Pulmonary artery endothelial cell (primary cell): Measurements from ENCODE around the gene ADAMTSL1. TPM values are rescaled to one million over a fixed set of nuclear protein-coding genes. Genes with fewer than 3 reads are reported as not detected.
"Not testable (repeated sequence)": the region's sequence is repeated elsewhere in the genome, so short reads cannot be mapped to it uniquely, and the experiment has no call there.

Experiments
- DNase-seq: peaks from one replicate; pipeline ENCODE4 v3.0.0-alpha.2; 2011; ENCODE audit warnings: low read depth, low spot score
- total RNA-seq: library from RNA; depleted of rRNA; stranded (reverse); fragments of >200 nt; gene quantifications from 2 replicates; pipeline ENCODE4 v1.2.3, GENCODE V29; 2014

ADAMTSL1 gene
- total RNA-seq, 1 donor from 2014 or later: 26.9 TPM

DNA sequence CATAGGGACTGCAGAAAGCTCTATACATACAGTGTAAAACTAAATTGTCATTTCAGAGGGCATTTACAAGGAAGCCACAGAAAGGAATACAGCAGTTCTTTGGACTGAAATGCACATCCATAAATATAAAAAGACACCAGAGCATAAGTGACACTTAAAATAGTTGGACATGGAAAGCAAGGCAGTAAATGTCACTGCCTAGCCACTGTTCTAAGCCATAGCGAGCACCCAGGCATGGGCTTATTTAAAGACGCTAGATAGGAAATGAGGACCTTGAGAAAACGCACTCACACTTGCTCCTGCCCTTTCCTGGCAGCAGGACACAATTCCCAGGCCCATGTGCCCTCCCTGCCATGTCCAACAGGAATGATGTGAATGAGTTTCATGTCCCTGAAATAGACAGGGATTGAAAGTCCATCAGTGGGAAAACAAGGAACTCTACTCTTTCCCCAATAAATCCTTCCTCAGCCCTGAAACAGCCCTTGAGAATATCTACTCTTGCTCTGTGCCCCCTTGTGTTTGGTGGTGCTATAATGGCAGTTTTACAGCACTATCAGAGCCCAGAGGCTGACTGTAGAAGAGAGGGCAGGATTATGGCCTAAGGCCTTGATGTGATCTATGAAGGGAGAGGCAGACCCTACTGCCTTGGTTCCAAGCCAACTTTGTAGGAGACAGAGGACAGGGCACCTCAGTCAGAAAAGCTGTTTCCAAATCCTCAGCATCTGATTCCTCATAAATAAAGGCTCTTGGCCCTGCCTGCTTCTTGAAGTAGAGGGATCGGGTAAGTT is 376.1 kb downstream of the ADAMTSL1 start:
- no peak for DNase-seq

DNA sequence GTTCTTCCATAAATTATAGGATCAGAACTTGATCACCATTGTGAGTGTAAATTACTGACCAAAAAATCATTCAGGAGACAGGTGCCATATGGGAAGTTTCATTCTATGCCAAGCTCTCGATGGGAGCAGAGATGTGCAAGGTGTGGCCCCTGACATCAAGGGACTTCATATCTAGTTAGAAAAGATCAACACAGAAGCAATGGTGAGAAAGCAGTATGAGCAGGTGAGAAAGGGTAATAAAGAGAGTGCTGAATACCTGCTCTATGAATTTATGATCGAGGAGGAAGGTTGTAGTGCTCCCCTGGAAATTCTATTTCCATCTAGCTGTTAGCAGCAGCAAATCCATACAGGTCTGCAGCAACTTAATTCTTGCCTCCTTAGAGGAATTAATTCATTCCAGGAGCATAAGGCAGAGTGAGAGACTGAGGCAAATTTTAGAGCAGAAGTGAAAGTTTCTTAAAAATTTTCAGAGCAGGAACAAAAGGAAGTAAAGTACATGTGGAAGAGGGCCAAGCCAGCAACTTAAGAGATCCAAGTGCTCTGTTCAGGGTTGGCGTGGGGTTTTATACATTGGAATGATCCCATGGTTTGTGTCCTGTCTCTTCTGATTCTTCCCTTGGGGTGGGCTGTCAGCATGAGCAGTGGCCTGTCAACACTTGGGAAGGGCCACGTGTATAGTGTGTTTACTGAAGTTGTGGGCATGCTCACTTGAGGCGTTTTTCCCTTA is 377.3 kb downstream of the ADAMTSL1 start:
- DNase-seq: no peak

DNA sequence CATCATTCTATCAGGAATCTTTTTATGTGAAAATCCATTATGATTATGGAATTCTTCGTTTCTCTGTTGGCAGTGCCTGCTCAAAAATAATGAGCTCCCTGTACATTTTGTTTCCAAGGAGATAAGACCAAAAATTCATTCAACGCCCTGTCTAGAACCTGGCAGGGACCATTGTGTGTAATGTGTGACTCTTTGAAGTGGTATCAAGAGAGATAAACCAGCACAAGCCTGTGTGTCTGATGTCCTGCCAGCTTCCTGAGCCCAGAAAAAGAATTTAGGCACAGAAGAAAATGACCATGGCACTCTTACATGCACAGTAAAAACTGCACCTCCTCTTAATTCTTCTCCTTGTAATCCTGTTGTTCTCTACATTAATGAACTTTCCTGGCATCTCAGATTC is 381.7 kb downstream of the ADAMTSL1 start:
- DNase-seq: no peak

DNA sequence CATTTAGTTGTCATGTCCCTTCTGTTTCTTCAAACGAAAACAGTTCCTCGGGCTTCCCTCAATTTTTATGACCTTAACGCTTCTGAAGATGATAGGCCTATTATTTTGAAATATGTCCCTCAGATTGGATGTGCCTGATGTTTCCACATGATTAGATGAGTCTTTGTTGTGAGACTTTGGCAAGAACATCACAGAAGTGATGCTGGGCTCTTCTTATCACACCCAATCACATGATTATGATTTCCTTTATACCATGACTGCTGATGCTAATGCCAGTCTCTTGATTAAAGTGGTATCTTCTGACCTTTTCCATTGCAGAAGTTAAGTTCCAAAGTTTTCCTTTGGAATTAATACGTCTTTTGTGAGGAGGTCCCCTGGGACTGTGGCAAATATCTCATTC is 383.4 kb downstream of the ADAMTSL1 start:
- peak; percentile 2 for DNase-seq

DNA sequence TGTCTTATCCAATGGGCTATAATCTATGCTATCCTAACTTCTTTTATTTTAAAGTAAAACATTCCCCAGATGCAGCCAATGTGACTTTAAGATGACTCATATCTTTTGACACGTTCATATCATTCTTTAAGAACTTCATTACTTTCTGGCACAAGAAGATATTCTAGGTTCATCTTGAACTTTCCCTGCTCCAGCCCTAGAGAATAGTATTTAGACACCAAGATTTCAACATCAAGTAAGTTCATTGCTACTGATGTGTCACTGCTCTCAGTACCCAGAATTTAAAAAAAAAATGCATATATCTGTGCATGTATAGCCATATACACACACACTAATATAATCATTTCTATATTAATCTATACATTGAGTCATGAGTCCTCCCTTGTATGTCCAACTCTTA is 383.8 kb downstream of the ADAMTSL1 start:
- no peak for DNase-seq

DNA sequence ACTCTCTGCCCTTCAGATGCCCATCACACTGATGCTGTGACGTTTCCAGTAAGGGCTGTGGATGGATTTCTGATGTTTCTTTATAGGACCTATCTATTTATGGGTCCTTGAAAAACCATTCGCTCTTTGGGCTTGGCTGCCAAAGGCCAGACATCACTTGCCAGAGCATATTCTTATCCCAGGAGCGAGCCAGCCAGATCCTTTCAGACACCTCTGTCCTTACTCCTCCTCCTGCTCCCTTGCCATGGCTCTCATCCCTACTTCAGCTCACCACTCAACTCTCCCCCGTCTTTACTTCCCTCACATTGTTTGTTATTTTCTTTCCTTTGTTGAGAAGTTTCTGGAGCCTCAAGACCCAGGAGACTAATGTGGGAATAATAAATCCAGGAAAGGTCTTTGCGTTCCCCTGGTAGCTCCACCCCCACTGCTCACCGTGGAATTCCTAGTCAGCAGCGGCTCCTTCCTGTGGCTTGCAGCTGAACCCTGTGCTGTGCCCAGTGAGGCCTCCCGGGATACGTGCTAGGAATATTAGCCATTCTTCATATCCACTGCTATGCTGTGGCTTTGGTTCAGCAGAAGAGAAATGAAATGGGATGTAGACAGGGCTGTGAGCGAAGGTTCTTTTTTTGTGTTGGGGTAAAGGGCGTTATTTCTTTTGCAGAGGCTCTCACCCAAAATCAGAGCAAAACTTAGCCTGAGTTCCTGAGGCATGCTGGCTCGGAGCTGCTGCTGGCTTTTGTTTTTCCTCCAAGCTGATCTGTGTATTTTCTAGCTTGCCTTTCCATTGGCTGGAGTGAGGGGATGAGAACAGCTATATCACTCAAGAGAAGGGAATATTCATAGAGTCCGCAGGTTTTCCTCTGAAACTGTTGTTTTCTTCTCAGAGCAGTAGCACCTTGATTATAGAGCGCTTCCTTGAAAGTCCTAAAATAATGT is 387.9 kb downstream of the ADAMTSL1 start:
- no peak for DNase-seq

DNA sequence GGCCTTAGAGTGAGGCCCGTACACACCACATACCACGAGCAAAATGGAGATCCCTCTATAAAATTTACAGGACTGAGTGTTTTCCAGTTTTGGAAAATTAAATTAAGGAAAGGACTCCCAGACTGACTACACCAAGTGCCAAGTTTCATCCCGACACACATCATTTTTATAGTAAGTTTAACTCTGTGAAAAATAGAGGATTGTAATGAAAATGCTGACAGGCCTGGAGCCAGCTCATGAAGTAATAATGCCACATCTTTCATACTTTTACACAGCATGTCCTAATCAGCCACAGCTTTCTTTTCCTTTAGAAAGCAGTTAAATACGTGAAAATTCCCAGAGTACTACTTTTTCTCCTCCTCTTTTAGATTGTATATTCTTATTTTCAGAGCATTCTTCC is 389.8 kb downstream of the ADAMTSL1 start:
- no peak for DNase-seq

DNA sequence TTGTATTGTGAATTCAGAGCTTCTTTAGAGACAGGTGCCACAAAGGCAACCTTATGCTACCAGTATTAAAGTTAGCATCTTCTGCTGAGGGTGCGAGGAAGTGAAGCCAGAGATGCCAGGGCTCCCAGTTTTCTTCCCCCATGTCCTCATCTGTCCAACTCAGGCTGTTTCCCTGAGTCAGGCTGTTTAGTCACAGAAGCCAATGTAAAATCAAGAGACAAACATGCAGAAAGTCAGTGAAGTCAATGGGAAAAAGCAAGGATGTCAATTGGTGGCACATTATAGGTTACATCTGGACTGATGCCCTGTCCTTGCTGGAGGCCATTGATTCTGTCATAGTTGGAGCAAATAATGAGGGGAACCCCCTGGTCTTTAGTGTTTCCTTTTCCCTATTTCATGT is 390.6 kb downstream of the ADAMTSL1 start:
- no peak for DNase-seq

DNA sequence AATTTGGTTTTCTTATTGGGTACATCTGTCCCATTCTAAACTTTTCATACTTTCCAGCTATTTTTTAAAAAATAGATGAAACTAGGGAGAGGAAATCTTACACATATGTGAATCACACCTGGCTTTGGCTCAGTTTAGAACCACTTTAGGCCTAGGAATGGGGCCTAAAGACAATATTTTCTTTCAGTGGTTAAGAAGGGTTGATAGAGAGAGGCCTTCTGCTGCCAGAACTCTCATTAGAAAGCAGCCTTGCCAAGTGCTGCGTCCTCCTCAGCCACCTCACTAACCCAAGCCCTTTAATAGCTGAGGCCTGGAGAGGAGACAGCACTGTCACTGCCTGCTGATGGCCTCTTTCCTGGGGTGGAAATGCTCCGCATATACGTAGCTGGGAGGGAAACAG is 391.6 kb downstream of the ADAMTSL1 start:
- no peak for DNase-seq

DNA sequence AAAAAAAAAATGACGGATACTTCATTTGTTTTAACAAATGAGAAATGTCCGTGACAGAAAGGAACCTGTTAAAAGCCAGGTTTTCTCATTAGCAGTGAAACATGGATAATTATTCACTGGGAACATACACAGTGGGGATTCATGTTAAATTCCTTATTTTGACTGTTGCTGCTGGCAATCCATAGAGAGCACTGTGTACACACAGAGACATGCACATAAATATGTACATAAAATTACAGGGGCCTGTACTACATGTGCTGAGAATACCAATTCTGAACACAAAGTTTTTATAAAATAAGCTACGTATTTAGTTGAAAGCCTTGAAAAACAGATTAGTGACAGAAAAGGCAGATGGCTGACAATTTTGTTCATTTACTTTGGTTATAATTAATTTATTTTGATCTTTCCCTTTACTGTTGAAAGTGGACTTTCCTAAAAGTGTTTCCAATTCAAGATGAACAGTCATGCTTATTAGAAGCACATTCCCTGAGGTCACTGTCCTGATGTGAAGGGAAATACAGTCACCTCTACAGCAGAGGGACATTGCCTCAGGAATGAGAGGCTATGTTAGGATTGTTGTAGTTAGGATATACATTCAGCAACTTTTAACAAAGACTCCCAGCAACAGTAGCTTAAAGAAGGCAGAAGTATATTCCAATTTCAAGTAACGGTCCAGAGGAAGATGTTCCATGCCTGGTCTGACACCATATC is 392.3 kb downstream of the ADAMTSL1 start:
- DNase-seq: no peak

DNA sequence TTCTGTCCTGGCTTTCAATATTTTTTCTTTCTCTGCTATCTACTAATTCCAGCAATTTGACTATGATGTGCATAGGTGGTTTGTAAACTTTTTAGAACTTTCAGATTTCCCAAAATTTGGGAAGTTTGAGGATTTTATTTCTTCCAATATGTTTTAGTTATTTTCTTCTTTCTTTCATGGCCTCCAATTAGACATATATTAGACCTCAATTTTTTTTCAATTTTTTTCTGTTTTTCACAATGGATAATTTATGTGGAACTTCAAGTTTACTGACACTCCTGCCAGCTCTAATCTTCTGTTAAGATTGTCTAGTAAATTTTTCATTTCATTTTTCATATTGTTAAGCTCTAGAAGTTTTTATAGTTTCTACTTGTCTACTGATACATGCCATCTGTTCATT is 395.8 kb downstream of the ADAMTSL1 start:
- DNase-seq: no peak

DNA sequence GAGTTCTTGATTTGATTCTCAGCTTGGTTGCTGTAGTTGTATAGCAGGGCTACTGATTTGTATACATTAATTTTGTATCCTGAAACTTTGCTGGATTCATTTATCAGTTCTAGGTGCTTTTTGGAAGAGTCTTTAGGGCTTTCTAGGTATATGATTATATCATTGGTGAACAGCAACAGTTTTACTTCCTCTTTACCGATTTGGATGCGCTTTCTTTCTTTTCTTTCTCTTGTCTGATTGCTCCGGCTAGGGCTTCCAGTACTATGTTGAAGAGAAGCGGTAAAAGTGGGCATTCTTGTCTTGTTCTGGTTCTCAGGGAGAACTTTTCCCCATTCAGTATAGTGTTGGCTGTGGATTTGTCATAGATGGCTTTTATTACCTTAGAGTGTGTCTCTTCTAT is 400.1 kb downstream of the ADAMTSL1 start:
- no peak for DNase-seq

DNA sequence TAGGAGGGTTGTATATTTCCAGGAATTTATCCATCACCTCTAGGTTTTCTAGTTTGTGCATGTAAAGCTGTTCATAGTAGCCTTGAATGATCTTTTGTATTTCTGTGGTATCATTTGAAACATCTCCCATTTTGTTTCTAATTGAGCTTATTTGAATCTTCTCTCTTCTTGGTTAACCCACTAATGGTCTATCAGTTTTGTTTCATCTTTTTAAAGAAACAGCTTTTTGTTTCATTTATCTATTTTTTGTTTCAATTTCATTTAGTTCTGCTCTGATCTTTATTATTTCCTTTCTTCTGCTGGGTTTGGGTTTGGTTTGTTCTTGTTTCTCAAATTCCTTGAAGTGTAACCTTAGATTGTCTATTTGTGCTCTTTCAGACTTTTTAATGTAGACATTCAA is 401.0 kb downstream of the ADAMTSL1 start:
- DNase-seq: not testable (repeated sequence)

DNA sequence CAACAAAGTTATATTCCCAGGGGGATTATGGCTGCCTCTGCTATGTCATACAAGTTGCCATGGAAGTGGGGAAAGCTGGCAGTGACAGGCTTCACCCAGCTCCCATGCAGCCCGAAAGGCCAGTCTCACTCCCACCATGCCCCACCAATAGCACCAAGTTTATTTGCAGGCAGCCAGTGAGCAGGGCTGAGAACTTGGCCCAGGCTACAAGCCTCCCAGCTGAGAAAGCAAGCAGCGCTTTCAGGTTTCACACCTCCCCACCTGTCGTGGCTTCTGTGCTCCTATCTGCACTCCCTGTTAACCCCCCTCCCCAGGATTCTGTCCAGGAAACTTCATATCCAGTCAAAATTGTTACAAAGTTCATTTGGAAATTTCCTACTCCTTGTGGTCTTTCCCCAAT is 404.0 kb downstream of the ADAMTSL1 start:
- no peak for DNase-seq

DNA sequence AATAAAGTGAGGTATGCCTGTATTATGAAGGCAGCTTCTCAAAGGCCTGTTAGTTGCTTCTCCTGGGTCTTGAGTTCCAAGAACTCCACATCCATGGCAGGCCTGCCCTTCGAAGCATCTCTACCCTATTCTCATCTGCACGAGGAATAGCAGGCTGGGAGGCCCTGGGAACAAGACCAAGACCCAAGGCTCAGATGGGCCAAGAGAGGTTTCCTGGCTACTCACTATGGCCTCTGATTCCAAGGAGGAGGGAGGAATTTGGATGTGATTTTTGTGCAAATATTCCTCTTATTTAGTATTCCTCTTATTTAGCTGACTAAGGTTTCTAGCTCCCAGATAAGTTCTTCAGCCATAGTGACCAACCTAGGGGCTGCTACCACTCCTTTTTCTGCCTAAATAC is 407.8 kb downstream of the ADAMTSL1 start:
- no peak for DNase-seq

DNA sequence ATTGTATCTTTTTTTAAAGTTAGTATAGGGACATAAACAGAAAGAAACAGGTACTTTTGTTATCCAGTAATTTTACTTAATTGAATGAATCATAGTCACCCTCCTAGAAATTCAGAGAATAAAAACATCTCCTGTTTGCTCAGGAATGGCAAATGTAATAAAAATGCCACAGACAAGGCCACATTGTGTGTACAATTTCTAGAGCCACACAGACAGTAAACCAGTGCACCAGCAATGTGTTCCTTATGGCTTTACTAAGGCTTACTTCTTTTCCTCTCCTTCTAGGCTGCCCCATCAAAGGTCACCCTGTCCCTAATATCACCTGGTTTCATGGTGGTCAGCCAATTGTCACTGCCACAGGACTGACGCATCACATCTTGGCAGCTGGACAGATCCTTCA is 413.6 kb downstream of the ADAMTSL1 start:
- no peak for DNase-seq

DNA sequence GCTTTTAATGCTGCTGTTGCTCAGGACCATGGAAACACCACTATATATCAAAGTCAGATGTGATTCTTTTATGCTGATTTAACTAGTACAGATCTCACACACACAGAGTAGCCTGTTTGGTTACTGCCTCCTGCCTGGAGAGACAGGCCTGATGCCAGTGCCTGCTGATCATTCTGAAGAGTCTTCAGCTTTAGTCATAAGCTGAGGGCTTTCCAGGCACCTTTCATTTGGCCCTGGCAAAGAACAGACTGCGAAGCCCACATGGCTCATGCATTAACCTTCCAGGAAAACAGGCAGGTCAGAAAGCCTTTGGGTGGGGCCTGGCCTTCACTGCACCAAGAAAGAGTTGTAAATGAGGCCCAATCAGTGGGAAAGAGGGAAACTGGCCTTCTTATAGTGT is 414.3 kb downstream of the ADAMTSL1 start:
- no peak for DNase-seq

DNA sequence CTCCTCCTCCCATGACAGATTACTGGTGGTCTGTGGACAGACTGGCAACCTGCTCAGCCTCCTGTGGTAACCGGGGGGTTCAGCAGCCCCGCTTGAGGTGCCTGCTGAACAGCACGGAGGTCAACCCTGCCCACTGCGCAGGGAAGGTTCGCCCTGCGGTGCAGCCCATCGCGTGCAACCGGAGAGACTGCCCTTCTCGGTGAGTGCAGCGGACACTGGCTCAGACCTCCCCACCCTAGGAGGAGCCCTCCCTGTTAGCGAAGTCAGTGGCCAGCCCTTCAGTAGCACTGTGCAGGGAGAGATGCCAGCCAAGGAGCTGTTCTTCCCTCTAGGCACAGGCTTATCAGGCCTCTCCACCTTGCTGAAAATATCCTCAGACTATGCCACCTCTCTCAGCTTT is 415.6 kb downstream of the ADAMTSL1 start:
- DNase-seq: no peak

DNA sequence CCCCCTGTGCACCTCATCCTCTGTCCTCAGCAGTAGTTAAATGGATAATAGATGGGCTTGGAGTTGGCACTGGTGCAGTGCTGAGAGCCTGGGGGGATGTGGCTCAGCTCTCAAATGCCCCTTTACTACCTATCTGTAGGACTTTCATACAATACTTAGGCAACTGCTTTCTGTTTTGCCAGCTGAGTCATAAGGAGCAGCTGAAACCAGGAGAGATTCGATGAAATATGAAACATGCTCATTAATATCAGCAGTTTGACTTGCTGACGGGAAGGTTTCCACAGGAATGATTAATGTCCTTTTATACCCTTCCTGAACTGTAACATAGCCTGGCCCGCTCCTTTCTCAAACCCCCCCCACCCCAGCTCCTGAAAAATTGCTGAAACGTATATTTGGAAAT is 416.4 kb downstream of the ADAMTSL1 start:
- no peak for DNase-seq

DNA sequence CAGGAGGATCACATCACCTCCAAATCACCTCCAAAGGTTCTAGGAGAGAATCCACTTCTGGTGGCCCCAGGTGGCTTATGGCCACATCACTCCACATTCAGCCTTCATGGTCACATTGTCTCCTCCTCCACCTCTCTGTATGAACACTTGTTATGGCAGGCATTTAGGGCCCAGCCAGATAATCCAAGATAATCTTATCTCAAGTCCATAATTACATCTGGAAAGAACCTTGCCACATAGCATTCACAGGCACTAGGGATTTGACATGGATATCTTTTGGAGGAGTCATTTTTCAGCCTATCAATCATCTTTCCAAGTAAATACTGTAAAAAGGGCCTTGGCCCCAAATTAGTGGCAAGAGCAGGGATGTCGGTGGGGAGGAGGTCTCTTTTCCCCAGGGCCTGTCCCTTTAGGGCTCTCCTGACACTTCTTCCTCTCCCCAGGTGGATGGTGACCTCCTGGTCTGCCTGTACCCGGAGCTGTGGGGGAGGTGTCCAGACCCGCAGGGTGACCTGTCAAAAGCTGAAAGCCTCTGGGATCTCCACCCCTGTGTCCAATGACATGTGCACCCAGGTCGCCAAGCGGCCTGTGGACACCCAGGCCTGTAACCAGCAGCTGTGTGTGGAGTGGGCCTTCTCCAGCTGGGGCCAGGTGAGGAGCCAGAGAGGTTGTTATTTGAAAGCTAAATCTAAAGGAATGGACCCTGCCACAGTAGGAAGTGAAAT is 418.2 kb downstream of the ADAMTSL1 start:
- no peak for DNase-seq

DNA sequence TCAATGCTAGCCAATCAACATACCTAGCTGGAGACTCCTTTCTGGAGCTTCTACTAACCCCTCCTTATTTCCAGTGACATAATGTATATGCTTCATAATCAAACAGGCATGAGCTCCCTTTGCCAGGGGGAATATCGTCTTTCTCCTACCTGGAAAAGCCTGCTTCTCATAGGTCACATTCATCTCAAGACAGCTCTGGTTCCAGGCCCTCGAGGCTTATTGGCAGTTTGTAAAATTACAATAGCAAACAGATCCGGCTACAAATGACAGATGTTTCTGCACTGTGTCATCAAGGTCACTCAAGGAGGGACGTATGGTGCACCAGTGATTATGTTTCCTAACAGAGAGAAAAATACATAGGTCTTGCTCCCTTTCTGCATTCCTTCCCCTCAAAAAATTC is 419.1 kb downstream of the ADAMTSL1 start:
- DNase-seq: no peak
